ENCODE measurements around the gene ONECUT3.

ONECUT3 gene

GRCh38 chr19:1828279-1829238 lies 75.3 kb downstream of the ONECUT3 start:
- no peak for DNase-seq (ENCODE audit: extremely low read depth in 1 of 2, low read depth in 1 of 2)

GRCh38 chr19:1829958-1830357 lies 76.7 kb downstream of the ONECUT3 start:
- no peak for DNase-seq (ENCODE audit: extremely low read depth in 1 of 2, low read depth in 1 of 2)

GRCh38 chr19:1830568-1830967 lies 77.3 kb downstream of the ONECUT3 start:
- DNase-seq (ENCODE audit: extremely low read depth in 1 of 2, low read depth in 1 of 2): no peak

All from stimulated activated CD8-positive, alpha-beta memory T cell treated with anti-CD3 and anti-CD28 coated beads, Interleukin-7, amount 100 ng/mL, for 48 hours (primary cell).